ENCODE data around the gene TRIM44.

DNA sequence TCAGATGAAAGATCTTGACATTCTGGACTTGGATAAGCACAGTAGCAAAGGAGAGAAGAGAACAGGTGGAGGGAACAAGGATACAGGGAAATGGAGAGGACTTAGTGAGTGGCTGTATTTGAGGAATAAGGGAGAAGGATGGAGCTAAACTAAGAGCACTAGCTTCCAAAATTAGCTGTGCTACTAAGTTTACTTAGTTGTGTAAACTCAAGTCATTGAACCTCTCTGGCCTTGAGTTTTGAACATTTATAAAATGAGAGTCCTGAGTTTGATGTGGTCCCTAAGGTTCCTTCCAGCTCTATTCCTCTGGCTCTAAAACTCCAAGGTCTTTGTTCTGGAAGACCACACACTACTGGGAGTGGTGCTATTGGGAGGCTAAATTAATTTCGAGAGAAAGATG is 100.7 kb downstream of the TRIM44 start:
- TF ChIP-seq, protein P1, sequence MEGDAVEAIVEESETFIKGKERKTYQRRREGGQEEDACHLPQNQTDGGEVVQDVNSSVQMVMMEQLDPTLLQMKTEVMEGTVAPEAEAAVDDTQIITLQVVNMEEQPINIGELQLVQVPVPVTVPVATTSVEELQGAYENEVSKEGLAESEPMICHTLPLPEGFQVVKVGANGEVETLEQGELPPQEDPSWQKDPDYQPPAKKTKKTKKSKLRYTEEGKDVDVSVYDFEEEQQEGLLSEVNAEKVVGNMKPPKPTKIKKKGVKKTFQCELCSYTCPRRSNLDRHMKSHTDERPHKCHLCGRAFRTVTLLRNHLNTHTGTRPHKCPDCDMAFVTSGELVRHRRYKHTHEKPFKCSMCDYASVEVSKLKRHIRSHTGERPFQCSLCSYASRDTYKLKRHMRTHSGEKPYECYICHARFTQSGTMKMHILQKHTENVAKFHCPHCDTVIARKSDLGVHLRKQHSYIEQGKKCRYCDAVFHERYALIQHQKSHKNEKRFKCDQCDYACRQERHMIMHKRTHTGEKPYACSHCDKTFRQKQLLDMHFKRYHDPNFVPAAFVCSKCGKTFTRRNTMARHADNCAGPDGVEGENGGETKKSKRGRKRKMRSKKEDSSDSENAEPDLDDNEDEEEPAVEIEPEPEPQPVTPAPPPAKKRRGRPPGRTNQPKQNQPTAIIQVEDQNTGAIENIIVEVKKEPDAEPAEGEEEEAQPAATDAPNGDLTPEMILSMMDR (IDR thresholded peaks at IDR 0.05): no peak
- TF ChIP-seq EP300 (IDR thresholded peaks at IDR 0.05): no peak
